Epithelial cell of esophagus (primary cell): ENCODE measurements around the gene RREB1.

Experiments
- DNase-seq: peaks from one replicate; pipeline ENCODE4 v3.0.0; 2010; ENCODE audit warnings: low read depth
- H3K4me3 ChIP-seq: 2 replicates; pipeline ENCODE4 v1.5.1; 2011; ENCODE audit warnings: mild to moderate bottlenecking, low read length, control low read depth
- TF ChIP-seq, protein P1 (sequence below): IDR thresholded peaks from 2 replicates; pipeline ENCODE4 v1.5.1; 2011; ENCODE audit warnings: low read depth, mild to moderate bottlenecking, low read length, control low read depth, inconsistent platforms; ENCODE audit not compliant: insufficient read depth; ENCODE audit errors: missing control alignments

The RREB1 gene

DNA sequence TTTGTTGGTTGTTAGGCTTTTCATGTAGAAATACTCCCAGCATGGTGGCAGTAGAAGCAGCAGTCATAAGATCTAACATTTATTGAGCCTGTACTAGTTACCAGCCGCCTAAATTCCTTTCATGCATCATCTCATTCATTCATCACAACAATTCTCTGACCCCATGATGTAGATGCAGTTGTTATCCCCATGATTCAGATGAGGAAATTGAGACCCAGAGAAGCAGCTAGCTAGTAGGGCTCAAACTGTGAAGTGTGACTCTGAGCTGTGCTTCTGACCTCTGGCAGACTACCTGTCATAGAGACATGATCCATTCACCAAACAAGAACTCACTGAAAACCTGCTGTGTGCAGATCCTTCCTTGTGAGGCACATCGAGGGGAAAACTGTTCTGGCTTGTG lies 16.9 kb downstream of the RREB1 start:
- H3K4me3 ChIP-seq, result no peak overlapping the region
- peak; percentile 66 for DNase-seq
- TF ChIP-seq, protein P1, sequence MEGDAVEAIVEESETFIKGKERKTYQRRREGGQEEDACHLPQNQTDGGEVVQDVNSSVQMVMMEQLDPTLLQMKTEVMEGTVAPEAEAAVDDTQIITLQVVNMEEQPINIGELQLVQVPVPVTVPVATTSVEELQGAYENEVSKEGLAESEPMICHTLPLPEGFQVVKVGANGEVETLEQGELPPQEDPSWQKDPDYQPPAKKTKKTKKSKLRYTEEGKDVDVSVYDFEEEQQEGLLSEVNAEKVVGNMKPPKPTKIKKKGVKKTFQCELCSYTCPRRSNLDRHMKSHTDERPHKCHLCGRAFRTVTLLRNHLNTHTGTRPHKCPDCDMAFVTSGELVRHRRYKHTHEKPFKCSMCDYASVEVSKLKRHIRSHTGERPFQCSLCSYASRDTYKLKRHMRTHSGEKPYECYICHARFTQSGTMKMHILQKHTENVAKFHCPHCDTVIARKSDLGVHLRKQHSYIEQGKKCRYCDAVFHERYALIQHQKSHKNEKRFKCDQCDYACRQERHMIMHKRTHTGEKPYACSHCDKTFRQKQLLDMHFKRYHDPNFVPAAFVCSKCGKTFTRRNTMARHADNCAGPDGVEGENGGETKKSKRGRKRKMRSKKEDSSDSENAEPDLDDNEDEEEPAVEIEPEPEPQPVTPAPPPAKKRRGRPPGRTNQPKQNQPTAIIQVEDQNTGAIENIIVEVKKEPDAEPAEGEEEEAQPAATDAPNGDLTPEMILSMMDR, result no peak

DNA sequence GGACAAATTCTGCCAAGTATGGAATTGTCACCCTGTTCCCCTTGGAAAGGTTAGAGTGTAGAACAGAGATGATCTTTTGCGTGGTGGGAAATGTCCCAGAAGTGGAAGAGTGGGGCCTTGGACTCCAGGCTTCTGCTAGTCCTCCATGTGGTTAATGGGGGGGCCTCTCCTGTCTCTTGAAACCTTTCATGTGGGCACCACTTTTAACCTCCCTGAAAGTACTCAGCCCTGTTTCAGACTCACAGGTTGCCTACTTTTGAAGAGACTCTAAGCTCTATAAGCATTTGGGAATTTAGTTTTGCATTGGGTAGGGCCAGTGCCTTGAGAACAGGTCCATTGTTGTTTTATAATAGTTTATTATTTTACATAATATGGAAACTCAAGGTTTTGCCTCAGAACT lies 17.5 kb downstream of the RREB1 start:
- no peak for DNase-seq
- H3K4me3 ChIP-seq, result no peak overlapping the region
- TF ChIP-seq, protein P1, result no peak

DNA sequence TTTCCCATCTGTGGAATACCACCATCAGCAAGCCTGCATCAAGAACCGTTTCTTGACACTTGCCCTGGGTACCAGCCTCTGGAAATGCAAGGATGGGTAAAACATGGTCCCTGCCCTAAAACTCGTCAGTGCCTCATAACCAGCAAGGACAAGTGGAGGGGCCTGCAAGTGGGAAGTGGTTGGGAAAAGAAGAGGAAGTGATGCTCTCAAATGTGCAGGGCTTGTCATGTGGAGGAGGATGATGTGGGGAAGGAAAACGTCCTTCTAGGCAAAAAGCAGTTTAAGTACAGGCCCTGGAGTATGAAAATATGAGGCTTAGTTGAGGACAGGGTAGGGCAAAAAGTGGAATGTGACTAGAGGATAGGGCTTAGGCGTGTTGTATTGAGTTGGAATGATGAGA lies 19.0 kb downstream of the RREB1 start:
- TF ChIP-seq, protein P1, result no peak
- DNase-seq, result no peak
- H3K4me3 ChIP-seq, result no peak overlapping the region

DNA sequence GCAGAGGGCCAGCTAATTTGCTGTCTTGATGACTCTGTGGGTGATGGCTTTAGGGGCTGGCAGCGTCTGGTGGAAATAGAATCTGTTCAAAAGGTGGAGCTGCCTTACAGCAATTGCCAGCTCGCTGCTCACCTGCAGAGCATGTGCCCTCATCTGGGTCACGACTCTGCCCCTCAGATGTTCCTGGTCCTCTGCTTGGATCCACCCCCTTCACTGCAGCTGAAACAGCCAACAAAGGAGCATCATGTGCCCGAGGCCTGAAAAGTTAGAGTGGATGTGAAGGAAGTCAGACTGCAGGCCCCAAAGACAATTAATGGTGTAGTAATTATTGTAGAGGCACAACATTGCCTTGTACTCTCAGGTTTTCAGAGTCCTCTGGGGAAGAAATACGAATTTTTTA lies 19.9 kb downstream of the RREB1 start:
- TF ChIP-seq, protein P1, result no peak
- no peak overlapping the region for H3K4me3 ChIP-seq
- no peak for DNase-seq

DNA sequence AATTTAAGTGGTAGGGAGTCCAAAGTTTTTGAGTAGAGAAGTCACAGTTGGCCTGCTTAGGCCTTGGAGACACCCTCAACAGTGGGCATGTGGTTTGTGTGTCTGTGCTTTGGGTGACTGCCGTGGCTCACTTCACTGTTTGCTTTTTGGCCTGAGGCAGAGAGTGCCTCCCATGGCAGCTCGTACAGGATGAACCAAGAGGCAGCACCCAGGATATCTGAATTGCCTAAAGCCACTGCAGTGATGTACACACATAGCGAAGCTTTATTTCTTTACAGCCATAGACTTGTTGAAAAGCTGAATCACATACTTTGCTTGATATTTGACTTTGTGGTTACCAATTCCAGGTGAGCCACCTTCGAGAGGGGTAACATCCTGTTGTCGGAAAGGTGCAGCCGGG lies 21.6 kb downstream of the RREB1 start:
- TF ChIP-seq, protein P1, result no peak
- DNase-seq, result peak; percentile 89
- H3K4me3 ChIP-seq, result no peak overlapping the region

DNA sequence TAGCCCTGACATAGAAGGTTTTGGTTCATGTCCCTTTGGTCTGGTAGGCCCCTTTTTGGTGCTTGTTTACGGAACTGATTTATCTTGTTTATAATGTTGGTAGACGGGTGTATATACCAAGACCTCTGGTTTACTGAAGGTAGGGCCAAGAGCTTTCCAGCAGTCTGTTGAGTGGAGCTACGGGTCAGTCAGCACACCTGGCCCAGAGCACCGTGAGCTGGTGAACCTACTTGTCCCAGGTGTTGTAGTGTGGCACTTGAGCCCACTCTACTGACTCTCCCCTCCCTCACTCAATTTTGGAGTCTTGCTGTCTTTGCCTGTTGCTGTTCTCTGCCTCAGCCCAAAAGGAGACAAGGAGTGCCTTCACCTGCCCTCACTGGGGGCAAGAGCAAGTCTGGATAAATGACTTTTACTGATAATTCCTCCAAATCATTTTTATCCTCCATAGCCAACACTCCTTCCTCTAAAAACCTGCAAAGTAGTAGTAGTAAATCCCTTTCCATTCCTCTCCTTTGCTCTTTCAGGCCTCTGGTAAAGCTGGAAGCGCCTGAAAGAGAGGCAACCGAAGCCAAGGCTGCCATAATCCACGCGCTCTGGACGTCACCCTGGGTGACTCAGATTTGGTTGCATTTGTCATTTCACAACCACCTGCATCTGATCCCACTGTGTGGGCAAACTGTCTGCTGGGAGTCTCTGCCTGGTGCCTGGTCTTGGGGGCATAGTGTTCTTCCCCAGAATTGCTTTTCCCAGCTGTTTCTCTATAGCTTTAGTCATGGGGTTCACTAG lies 22.2 kb downstream of the RREB1 start:
- no peak overlapping the region for H3K4me3 ChIP-seq
- DNase-seq, result peak; percentile 91
- TF ChIP-seq, protein P1, result no peak

DNA sequence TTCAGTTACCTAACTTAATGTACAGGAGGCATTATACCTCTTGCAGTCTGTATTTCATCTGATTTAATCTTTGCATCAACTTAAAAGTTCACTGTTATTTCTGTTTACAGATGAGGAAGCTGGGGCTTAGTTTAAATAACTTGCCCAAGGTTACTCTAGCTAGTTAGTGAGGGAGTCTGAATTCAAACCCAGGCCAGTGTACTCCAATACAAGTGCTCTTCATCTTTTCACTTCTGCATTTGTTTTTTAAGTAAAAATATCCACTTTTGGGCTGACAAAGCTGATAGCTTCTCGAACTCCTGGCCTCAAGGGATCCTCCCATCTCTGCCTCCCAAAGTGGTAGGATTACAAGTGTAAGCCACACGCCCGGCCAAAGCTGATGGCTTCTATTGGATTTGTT lies 23.6 kb downstream of the RREB1 start:
- no peak for DNase-seq
- no peak overlapping the region for H3K4me3 ChIP-seq
- TF ChIP-seq, protein P1, result no peak
